K562 (cell line): Measurements from ENCODE around the gene PTOV1. TPM values are rescaled to one million over a fixed set of nuclear protein-coding genes. Genes with fewer than 3 reads are reported as not detected.

Experiments used
- ARID3A ChIP-seq: IDR thresholded peaks from 2 replicates; pipeline ENCODE4 v1.6.1; 2012; ENCODE audit warnings: low read depth, low read length, improper control_type of control experiment, borderline replicate concordance
- BCL6 ChIP-seq: fragments of 250-450 bp; sonication (Bioruptor Pico); IDR thresholded peaks from 2 replicates; pipeline ENCODE4 v1.4.0; 2020
- HES1 ChIP-seq: fragments of 450-650 bp; IDR thresholded peaks from 2 replicates; pipeline ENCODE4 v1.6.1; 2016; ENCODE audit warnings: low read depth, mild to moderate bottlenecking, moderate library complexity
- HNRNPLL ChIP-seq: fragments of 200-400 bp; formaldehyde crosslinking; IDR thresholded peaks from 2 replicates; pipeline ENCODE4 v1.6.1; 2017; ENCODE audit warnings: low read length, low read depth, mild to moderate bottlenecking; ENCODE audit not compliant: poor library complexity, severe bottlenecking
- HOXB6 ChIP-seq: fragments of 250-450 bp; sonication (Bioruptor Pico); IDR thresholded peaks from 2 replicates; pipeline ENCODE4 v1.5.1; 2022; ENCODE audit warnings: mild to moderate bottlenecking, borderline replicate concordance
- KLF16 ChIP-seq: IDR thresholded peaks from 2 replicates; pipeline ENCODE4 v1.6.1; 2016; ENCODE audit warnings: antibody characterized with exemption
- MAX ChIP-seq: sonication (generic); formaldehyde crosslinking; IDR thresholded peaks from 2 replicates; pipeline ENCODE4 v1.9.0; 2022; ENCODE audit warnings: mild to moderate bottlenecking, missing genetic modification reagents
- PHTF2 ChIP-seq: fragments of 250-450 bp; sonication (Bioruptor Pico); IDR thresholded peaks from 2 replicates; pipeline ENCODE4 v1.5.0; 2021; ENCODE audit warnings: mild to moderate bottlenecking
- POLR2AphosphoS2 ChIP-seq: IDR thresholded peaks from 2 replicates; pipeline ENCODE4 v1.6.1; 2012; ENCODE audit warnings: low read length, improper control_type of control experiment
- RAD21 ChIP-seq, 2 experiments: fragments of 250-450 bp in 1 of 2; fragments of 450-650 bp in 1 of 2; sonication (Bioruptor Pico) in 1 of 2; formaldehyde crosslinking in 1 of 2; IDR thresholded peaks in 1 of 2; conservative IDR thresholded peaks in 1 of 2; 2 replicates each; pipeline versions ENCODE4 v1.4.0 to v1.8.0; 2020 to 2022; ENCODE audit warnings: mild to moderate bottlenecking in 2 of 2, moderate library complexity in 1 of 2
- U2AF1 ChIP-seq: fragments of 200-400 bp; formaldehyde crosslinking; optimal IDR thresholded peaks from 2 replicates; pipeline ENCODE3; 2017; ENCODE audit warnings: mild to moderate bottlenecking, low read depth, low read length, moderate library complexity
- ZFX ChIP-seq: sonication (generic); formaldehyde crosslinking; IDR thresholded peaks from 2 replicates; pipeline ENCODE4 v1.8.0; 2022; ENCODE audit warnings: mild to moderate bottlenecking, missing genetic modification reagents, moderate library complexity
- ZNF146 ChIP-seq: IDR thresholded peaks from one replicate; pipeline ENCODE4 v1.6.1; 2018; ENCODE audit warnings: missing compliant biosample characterization; ENCODE audit not compliant: unreplicated experiment
- ZNF354B ChIP-seq: fragments of 250-450 bp; sonication (Bioruptor Pico); IDR thresholded peaks from 2 replicates; pipeline ENCODE4 v1.4.0; 2020
- ZNF707 ChIP-seq: fragments of 250-450 bp; sonication (Bioruptor Pico); conservative IDR thresholded peaks from 2 replicates; pipeline ENCODE4 v1.8.0; 2022; ENCODE audit warnings: inconsistent platforms, mild to moderate bottlenecking, moderate library complexity
- ZSCAN29 ChIP-seq: fragments of 450-650 bp; IDR thresholded peaks from 2 replicates; pipeline ENCODE4 v1.6.1; 2017
- polyA plus RNA-seq, 8 experiments: library from polyadenylated mRNA; depleted of rRNA in 4 of 8; stranded (reverse) in 5 of 8; unstranded in 3 of 8; fragments of >200 nt; fragmentation: Nextera tagmentation in 2 of 8; fragmentation: Illumina TruSeq in 1 of 8; extraction: Ambion mirVana in 2 of 8; extraction: Trizol in 1 of 8; gene quantifications; 2 replicates each; pipeline versions ENCODE4 v1.2.1 to v1.2.3, GENCODE V29; 2011 to 2014; ENCODE audit warnings: inconsistent platforms in 1 of 8, missing spikeins in 1 of 8
- total RNA-seq, 7 experiments: library from RNA; depleted of rRNA in 6 of 7; stranded (reverse); fragments of >200 nt in 6 of 7; fragmentation: Illumina TruSeq in 2 of 7; extraction: Trizol in 2 of 7; gene quantifications; 2 replicates each; pipeline versions ENCODE4 v1.2.1 to v1.2.3, GENCODE V29; 2011 to 2021; ENCODE audit warnings: low replicate concordance in 1 of 7
- TF ChIP-seq, protein P1 (sequence below): fragments of 450-650 bp; conservative IDR thresholded peaks from 2 replicates; pipeline ENCODE4 v1.6.1; 2016; ENCODE audit warnings: missing genetic modification characterization, low read depth, mild to moderate bottlenecking, missing compliant biosample characterization, moderate library complexity
- TF ChIP-seq, protein P2 (sequence below): fragments of 250-450 bp; sonication (Bioruptor Pico); IDR thresholded peaks from 2 replicates; pipeline ENCODE4 v1.8.0; 2021; ENCODE audit warnings: moderate library complexity, mild to moderate bottlenecking, inconsistent platforms
- TF ChIP-seq, protein P3 (sequence below): fragments of 250-450 bp; sonication (Bioruptor Pico); IDR thresholded peaks from 2 replicates; pipeline ENCODE4 v1.8.0; 2021; ENCODE audit warnings: borderline replicate concordance, mild to moderate bottlenecking, moderate library complexity; ENCODE audit not compliant: poor library complexity, severe bottlenecking

Gene PTOV1
- total and polyA plus RNA-seq, 9 of the 15 experiments (the other 6 are each of a cell fraction or from before 2014, with no cell fraction given) = 4.9 to 169 (median 43.5) TPM

GRCh38 chr19:49876422-49877019 is 25.6 kb downstream of the PTOV1 start (continued):
- TF ChIP-seq ARID3A (no peak), BCL6 (CRISPR knock-in tag) (0 out of 2 replicates have a peak, but pooled peaks have one; percentile 26), ZNF707 (no peak), RAD21 (CRISPR knock-in tag; conservative IDR thresholded peaks at IDR 0.05 in 1 of 2, IDR thresholded peaks at IDR 0.05 in 1 of 2) (no peak), MAX (peak; percentile 97), ZNF146 (CRISPR knock-in tag) (no peak), ZSCAN29 (no peak), KLF16 (no peak), U2AF1 (no peak), PHTF2 (CRISPR knock-in tag) (no peak), HNRNPLL (peak; percentile 81), POLR2AphosphoS2 (peak; percentile 67; the same call in 1 of the 2 replicates), ZNF354B (no peak), HES1 (no peak), ZFX (CRISPR knock-in tag) (no peak), HOXB6 (no peak)
- TF ChIP-seq, protein P1, sequence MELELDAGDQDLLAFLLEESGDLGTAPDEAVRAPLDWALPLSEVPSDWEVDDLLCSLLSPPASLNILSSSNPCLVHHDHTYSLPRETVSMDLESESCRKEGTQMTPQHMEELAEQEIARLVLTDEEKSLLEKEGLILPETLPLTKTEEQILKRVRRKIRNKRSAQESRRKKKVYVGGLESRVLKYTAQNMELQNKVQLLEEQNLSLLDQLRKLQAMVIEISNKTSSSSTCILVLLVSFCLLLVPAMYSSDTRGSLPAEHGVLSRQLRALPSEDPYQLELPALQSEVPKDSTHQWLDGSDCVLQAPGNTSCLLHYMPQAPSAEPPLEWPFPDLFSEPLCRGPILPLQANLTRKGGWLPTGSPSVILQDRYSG (tag) = peak; percentile 85
- TF ChIP-seq, protein P2, sequence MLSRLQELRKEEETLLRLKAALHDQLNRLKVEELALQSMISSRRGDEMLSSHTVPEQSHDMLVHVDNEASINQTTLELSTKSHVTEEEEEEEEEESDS = no peak
- TF ChIP-seq, protein P3, sequence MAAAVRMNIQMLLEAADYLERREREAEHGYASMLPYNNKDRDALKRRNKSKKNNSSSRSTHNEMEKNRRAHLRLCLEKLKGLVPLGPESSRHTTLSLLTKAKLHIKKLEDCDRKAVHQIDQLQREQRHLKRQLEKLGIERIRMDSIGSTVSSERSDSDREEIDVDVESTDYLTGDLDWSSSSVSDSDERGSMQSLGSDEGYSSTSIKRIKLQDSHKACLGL (CRISPR knock-in tag) = no peak
